Activated T-cell treated with anti-CD3 and anti-CD28 coated beads, Interleukin-2, amount 50 U/mL, for 72 hours (primary cell): ENCODE results near the gene SAFB2. TPM values are rescaled to one million over a fixed set of nuclear protein-coding genes. Genes with fewer than 3 reads are reported as not detected.
A peak's percentile ranks its signal among the peaks of the same experiment; 100 is the strongest.

ENCODE experiments used
- ATAC-seq, 2 donors: fragments of 150-1000 bp; cut with Tn5 transposase; replicated peaks in 1 of 2; 2 replicates each; pipeline ENCODE4 v1.10.0; 2021; ENCODE audit warnings: moderate library complexity in 2 of 2, mild to moderate bottlenecking in 1 of 2
- DNase-seq, 2 donors: peaks; one replicate each; pipeline ENCODE4 v3.0.0; 2021 to 2022; ENCODE audit warnings: mixed read lengths in 1 of 2
- H3K27ac Mint-ChIP-seq: one replicate; pipeline ENCODE4 v1.8.0; 2022; ENCODE audit warnings: mild to moderate bottlenecking, moderate library complexity, mixed read lengths
- H3K27me3 Mint-ChIP-seq: one replicate; pipeline ENCODE4 v1.8.0; 2022; ENCODE audit warnings: low read depth, mixed read lengths
- H3K36me3 Mint-ChIP-seq, 2 donors: one replicate each; pipeline ENCODE4 v1.8.0; 2022; ENCODE audit warnings: mixed read lengths in 2 of 2, mild to moderate bottlenecking in 1 of 2; ENCODE audit not compliant: insufficient read depth in 2 of 2
- H3K4me1 Mint-ChIP-seq: one replicate; pipeline ENCODE4 v1.8.0; 2022; ENCODE audit warnings: low read depth, mixed read lengths
- H3K4me3 Mint-ChIP-seq, 2 donors: one replicate each; pipeline ENCODE4 v1.8.0; 2022; ENCODE audit warnings: mild to moderate bottlenecking in 2 of 2, mixed read lengths in 2 of 2, moderate library complexity in 2 of 2
- H3K9me3 Mint-ChIP-seq, 2 donors: one replicate each; pipeline ENCODE4 v1.8.0; 2022; ENCODE audit warnings: mixed read lengths in 2 of 2
- total RNA-seq, 2 donors: library from RNA; stranded (reverse); gene quantifications; one replicate each; pipeline ENCODE4 v1.2.3, GENCODE V29; 2022

Gene SAFB2
- total RNA-seq, 2 donors from 2014 or later: 83.2 to 106 TPM

DNA sequence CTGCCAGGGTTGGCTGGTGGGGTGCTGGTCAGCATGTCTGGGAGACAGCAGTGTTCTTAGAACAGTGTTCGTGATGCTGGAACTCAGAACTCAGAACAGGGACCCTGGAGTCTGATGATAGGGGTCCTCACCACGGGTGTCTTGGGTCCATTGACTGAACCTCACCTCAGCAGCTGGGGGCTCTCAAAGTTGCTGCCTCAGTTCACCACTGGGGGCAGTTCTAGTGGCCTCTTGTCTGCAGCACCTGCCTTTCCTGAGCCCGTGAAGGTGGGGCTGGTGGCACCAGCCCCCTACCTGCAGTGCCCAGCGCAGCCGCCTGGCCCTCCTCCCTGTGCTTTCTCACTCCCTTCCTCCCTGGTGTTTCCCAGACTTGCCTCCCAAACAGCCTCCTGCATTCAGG is 28.8 kb upstream of the SAFB2 start:
- no peak overlapping the region for H3K4me3 Mint-ChIP-seq
- no peak for DNase-seq
- H3K36me3 Mint-ChIP-seq: peaks cover 18 to 51% of the 10 kb centered on the region in 2 donors
- no peaks in the 10 kb centered on the region for H3K4me1 Mint-ChIP-seq
- H3K27ac Mint-ChIP-seq: no peak overlapping the region
- no peak for ATAC-seq
- H3K27me3 Mint-ChIP-seq: no peaks in the 10 kb centered on the region
- H3K9me3 Mint-ChIP-seq: no peaks in the 10 kb centered on the region

DNA sequence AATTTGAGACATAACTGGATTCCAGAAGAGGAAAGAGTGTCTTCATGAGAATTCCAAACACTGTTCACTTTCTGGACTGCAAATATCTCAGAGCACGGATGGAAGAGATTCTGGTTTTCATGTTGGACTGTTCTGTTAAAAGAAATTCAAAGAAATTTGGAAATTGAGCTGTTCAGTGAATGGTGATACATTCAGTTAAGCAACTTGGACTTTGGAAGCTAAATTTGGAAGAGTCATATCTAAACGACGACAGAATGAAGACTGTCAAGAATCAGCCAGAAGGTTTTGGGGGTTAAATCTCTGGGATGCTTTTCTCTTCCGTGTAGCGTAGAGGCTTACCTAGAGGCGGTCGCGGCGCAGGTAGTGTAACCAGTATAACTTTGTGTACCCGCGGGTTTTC is 25.9 kb upstream of the SAFB2 start:
- H3K27ac Mint-ChIP-seq: peak overlapping the region; percentile 70
- no peaks in the 10 kb centered on the region for H3K4me1 Mint-ChIP-seq
- no peak overlapping the region for H3K4me3 Mint-ChIP-seq
- H3K9me3 Mint-ChIP-seq: no peaks in the 10 kb centered on the region
- peaks cover 20 to 52% of the 10 kb centered on the region in 2 donors for H3K36me3 Mint-ChIP-seq
- H3K27me3 Mint-ChIP-seq: no peaks in the 10 kb centered on the region
- ATAC-seq (no peak), DNase-seq (no peak)

DNA sequence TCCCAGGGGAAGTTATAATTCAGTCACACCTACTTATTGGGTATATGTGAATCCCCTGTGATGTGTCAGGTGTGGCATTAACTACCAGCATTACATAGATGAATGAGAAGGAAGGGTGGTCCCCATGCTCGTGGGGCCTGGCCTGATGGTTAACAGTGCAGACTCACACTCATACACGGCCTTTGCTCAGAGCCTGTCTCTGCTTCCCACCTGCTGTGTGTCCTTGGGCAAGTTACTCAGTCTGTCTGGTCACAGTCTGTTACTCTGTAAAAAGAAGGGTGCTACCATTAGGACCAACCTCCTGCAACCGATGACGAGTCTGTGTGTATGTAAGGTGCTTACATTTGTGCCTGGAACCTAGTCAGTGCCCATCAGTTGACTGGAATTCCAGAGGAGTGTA is 24.1 kb upstream of the SAFB2 start:
- peaks cover 12 to 56% of the 10 kb centered on the region in 2 donors for H3K36me3 Mint-ChIP-seq
- peaks cover under 1% of the 10 kb centered on the region for H3K4me1 Mint-ChIP-seq
- no peaks in the 10 kb centered on the region for H3K27me3 Mint-ChIP-seq
- DNase-seq: no peak
- H3K9me3 Mint-ChIP-seq: no peaks in the 10 kb centered on the region
- H3K4me3 Mint-ChIP-seq: no peak overlapping the region
- no peak for ATAC-seq
- H3K27ac Mint-ChIP-seq: peak overlapping the region; percentile 10

DNA sequence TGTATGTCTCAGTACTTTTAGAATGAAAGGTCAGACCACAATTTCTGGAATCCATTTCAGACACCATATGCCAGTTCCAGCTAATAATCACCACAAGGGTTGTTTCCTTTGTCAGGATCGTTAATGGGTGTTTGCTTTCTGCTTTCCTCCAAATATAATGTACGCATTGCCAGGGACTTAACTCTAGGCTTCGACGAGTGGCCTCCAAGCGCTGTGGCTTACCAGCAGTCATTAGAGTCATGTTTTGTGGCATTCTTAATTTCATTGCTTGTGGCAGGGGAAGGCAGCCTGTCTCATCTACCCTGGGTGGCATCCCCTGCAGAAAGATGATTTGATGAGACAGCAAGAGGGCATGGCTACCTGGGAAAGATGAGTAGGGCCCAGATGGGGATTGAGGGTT is 22.8 kb upstream of the SAFB2 start:
- H3K27me3 Mint-ChIP-seq: no peaks in the 10 kb centered on the region
- no peak overlapping the region for H3K4me3 Mint-ChIP-seq
- peaks cover 7% of the 10 kb centered on the region for H3K4me1 Mint-ChIP-seq
- peaks cover 13 to 58% of the 10 kb centered on the region in 2 donors for H3K36me3 Mint-ChIP-seq
- DNase-seq: no peak
- no peak for ATAC-seq
- H3K27ac Mint-ChIP-seq: peak overlapping the region; percentile 72
- no peaks in the 10 kb centered on the region for H3K9me3 Mint-ChIP-seq

DNA sequence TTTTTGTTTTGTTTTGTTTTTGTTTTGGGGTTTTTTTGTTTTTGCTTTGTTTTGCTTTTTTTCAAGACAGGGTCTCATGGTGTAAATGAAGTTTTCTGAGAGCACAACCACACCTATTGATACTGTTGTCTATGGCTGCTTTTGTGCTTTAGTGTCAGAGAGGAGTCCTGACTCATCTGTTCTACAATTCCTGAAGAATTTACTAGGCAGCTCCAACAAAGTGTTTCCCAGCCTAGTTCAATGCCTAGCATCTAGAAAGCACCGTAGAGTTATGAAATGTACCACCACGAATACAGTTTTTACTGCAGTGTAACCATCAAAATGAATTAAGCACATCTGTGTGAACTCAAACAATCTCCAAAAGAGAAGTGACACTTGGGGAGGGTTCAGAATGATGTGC is 21.5 kb upstream of the SAFB2 start:
- DNase-seq: no peak
- Mint-ChIP-seq H3K36me3 (peaks cover 13 to 55% of the 10 kb centered on the region in 2 donors), H3K9me3 (no peaks in the 10 kb centered on the region), H3K4me1 (peaks cover 7% of the 10 kb centered on the region), H3K27me3 (no peaks in the 10 kb centered on the region), H3K4me3 (no peak overlapping the region), H3K27ac (no peak overlapping the region)
- ATAC-seq: no peak

DNA sequence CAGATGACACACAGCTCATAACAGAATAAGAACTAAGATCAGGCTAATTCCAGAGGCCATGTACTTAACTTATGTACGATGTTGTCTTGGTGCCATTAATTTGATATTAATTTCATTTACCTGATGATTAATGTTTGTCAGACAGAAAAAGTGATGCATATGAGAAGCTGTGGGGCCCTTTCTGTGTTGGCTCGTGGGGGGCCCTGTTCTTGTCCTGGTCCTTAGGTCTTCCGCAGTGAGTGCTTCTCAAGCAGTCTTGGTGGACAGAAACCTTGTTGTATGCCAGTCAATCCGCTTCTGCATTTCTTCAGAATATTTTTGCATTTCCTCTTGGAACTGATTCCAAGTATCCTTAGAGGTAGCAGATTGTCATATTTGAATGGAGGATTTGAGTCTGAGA is 20.5 kb upstream of the SAFB2 start:
- Mint-ChIP-seq H3K9me3 (no peaks in the 10 kb centered on the region), H3K4me3 (no peak overlapping the region), H3K27me3 (no peaks in the 10 kb centered on the region), H3K27ac (no peak overlapping the region), H3K4me1 (peaks cover 7% of the 10 kb centered on the region), H3K36me3 (peaks cover 10 to 55% of the 10 kb centered on the region in 2 donors)
- DNase-seq: no peak
- no peak for ATAC-seq

DNA sequence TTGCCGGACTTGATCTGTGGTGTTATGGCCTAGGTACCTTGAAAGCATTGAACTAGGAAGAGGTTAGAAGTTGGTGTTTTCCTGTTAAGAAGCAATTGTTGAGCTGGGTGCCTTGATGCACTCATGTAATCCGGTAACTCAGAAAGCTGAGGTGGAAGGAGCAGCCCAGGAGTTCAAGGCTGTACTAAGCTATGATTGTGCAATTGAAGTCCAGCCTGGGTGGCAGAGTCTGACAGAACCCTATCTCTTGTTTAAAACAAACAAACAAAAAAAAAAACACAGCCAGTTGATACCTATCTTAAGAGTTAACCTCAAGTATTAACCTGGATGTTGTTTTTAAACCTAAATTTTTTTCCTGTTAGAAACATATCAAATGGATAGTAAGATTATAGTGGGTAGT is 19.6 kb upstream of the SAFB2 start:
- DNase-seq: no peak
- no peak for ATAC-seq
- H3K4me3 Mint-ChIP-seq: no peak overlapping the region
- no peaks in the 10 kb centered on the region for H3K9me3 Mint-ChIP-seq
- no peaks in the 10 kb centered on the region for H3K27me3 Mint-ChIP-seq
- peaks cover 8 to 53% of the 10 kb centered on the region in 2 donors for H3K36me3 Mint-ChIP-seq
- H3K4me1 Mint-ChIP-seq: peaks cover 7% of the 10 kb centered on the region
- no peak overlapping the region for H3K27ac Mint-ChIP-seq

DNA sequence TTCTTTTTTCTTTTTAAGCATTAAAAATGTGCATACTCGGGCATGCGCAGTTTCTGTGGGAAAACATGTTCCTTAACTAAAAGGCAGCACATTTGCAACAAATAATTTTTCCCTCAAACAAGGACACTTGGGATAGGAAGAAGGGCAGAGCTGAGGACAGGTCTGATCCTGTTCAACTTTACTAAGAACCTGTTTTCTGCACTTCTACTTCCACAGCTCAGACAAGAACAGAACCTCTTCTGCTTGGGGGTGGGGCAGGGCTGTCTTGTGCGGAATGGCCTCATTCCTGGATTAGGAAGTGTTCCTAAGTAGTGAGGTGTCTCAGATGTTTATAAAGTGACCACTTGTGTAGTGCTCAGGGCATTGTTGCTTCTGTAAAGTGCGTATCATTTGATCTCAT is 18.6 kb upstream of the SAFB2 start:
- DNase-seq (no peak), ATAC-seq (no peak)
- Mint-ChIP-seq H3K4me1 (peaks cover 7% of the 10 kb centered on the region), H3K9me3 (no peaks in the 10 kb centered on the region), H3K27me3 (no peaks in the 10 kb centered on the region), H3K4me3 (no peak overlapping the region), H3K36me3 (peaks cover 5 to 43% of the 10 kb centered on the region in 2 donors), H3K27ac (no peak overlapping the region)

DNA sequence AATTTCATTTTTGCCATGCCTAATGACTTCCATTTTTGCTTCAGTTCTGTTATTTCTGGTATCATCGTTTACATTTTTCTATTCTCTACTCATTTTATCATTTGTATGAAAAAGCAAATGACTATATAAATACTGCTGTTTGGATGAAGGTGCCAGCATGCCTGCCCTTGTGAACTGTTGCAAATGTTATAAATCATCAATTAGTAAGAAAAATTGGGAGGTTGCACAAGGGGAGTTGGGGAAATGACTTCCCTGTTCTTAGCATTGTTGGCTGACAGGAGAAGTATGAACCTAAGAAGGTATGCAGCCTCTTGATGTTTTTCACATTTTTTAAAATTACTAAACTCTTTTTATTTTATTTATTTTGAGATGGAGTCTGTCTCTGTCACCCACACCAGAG is 15.4 kb upstream of the SAFB2 start:
- no peak overlapping the region for H3K27ac Mint-ChIP-seq
- ATAC-seq (no peak), DNase-seq (no peak)
- no peaks in the 10 kb centered on the region for H3K9me3 Mint-ChIP-seq
- peaks cover 32% of the 10 kb centered on the region for H3K4me1 Mint-ChIP-seq
- H3K36me3 Mint-ChIP-seq: peaks cover 5 to 34% of the 10 kb centered on the region in 2 donors
- H3K27me3 Mint-ChIP-seq: no peaks in the 10 kb centered on the region
- no peak overlapping the region for H3K4me3 Mint-ChIP-seq

DNA sequence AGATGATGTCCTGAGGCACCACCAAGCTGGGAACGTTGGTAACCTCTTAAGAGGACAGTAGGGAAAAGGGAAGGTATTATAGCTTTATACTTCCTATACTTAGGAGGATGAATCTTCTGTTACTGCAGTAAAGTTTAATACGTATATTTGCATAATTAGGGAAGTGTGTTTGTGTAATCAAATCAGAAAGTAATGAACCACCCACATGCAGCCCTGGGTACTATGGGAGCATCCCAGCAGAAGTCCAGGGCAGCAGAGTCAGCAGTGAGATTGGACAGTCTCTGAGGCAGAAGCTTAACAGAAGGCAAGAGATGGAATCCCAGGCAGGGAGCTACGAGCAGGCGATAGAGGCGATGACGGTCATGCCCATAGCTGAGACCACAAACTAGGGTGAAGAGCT is 12.9 kb upstream of the SAFB2 start:
- Mint-ChIP-seq H3K27ac (peak overlapping the region; percentile 41), H3K36me3 (peaks cover 3 to 24% of the 10 kb centered on the region in 2 donors), H3K9me3 (no peaks in the 10 kb centered on the region), H3K4me1 (peaks cover 51% of the 10 kb centered on the region), H3K4me3 (no peak overlapping the region), H3K27me3 (no peaks in the 10 kb centered on the region)
- DNase-seq: no peak
- ATAC-seq: no peak

DNA sequence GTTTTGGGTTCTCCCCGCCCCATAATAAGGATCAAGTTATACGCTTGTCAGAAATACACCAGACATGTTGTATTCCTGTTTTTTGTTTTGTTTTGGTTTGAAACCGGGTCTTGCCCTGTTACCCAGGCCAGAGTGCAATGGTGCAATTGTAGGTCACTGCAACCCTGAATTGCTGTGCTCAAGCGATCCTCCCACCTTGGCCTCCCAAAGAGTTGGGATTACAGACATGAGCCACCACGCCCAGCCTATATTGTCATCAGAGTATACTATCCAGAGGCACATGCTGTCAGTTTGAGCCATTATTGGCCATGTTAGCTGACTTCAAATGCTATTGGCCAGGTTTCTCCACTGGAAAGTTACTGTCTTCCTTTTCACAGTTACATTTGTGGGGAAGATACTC is 10.1 kb upstream of the SAFB2 start:
- H3K4me1 Mint-ChIP-seq: peaks cover 79% of the 10 kb centered on the region
- H3K4me3 Mint-ChIP-seq: no peak overlapping the region
- ATAC-seq (no peak), DNase-seq (no peak)
- no peaks in the 10 kb centered on the region for H3K9me3 Mint-ChIP-seq
- H3K27me3 Mint-ChIP-seq: no peaks in the 10 kb centered on the region
- peaks cover 4 to 28% of the 10 kb centered on the region in 2 donors for H3K36me3 Mint-ChIP-seq
- H3K27ac Mint-ChIP-seq: peak overlapping the region; percentile 18

DNA sequence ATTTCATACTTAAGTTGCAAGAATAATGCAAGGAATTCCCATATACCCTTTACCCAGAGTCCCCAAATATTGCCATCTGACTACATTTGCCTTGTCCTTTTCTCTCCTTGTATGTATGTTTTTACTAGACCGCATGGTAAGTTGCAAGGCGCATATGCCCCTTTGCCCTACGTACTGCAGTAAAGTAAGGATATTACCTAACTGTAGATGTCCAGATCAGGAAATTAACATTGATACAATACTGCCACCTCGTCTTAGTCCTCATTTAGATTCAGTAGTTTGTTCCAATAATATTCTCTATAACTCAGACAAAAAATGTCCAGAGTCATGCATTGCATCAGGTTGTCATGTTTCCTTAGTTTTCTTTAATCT is 9.7 kb upstream of the SAFB2 start:
- Mint-ChIP-seq H3K27me3 (no peaks in the 10 kb centered on the region), H3K36me3 (peaks cover 8 to 32% of the 10 kb centered on the region in 2 donors), H3K4me1 (peaks cover 83% of the 10 kb centered on the region), H3K4me3 (no peak overlapping the region), H3K27ac (peak overlapping the region; percentile 18), H3K9me3 (no peaks in the 10 kb centered on the region)
- ATAC-seq: no peak
- DNase-seq: no peak

DNA sequence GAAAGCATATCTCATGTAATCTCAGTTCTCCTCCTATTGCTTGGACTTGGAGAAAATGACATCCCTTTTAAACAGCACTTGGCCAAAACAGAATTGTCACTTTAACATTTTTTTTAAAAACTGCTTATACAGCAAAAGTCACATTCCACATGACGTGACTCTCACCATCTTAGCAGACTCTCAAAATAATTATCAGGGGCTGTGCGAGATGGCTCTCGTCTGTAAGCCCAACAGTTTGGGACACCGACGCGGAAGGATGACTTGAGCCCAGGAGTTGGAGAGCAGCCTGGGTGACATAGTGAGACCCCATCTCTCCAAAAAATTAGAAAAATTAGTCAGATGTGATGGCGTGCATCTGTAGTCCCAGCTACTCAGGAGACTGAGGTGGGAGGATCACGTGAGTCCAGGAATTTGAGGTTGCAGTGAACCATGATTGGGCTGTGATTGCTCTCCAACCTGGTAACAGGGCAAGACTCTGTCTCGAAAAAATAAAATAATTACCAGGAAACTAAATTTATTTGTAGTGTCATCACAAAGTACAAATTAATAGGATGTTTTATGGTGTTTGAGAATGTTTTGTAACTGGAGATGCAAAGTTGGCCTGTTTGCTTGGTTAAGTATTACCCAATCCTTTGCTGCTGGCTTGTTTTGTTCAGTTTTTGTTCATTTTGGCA is 9.1 kb upstream of the SAFB2 start:
- H3K4me3 Mint-ChIP-seq: no peak overlapping the region
- peak overlapping the region; percentile 76 for H3K27ac Mint-ChIP-seq
- no peak for DNase-seq
- ATAC-seq: no peak
- H3K27me3 Mint-ChIP-seq: no peaks in the 10 kb centered on the region
- no peaks in the 10 kb centered on the region for H3K9me3 Mint-ChIP-seq
- H3K36me3 Mint-ChIP-seq: peaks cover 8 to 34% of the 10 kb centered on the region in 2 donors
- H3K4me1 Mint-ChIP-seq: peaks cover 86% of the 10 kb centered on the region

DNA sequence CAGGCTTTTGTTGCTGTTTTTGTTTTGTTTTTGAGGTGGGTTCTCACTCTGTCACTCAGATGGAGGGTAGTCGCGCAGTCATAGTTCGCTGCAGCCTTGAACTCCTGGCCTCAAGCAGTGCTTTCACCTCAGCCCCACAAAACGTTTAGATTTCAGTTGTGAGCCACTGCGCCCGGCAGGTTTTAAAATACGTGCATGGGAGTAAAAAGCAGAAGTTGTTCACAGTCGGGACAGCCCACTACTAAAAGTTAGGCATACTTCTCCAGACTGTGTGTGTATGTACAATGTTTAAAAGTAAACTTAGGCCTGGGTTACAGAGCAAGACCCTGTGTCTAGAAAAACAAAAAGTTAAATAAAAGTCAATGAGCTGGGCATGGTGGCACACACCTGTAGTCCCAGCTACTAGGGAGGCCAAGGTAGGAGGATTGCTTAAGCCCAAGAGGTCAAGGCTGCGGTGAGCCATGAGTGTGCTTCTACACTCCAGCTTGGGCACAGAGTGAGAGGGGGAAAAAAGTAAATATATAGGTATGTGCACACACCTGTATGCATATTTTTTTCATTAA is 6.4 kb upstream of the SAFB2 start:
- no peak for DNase-seq
- ATAC-seq: no peak
- H3K9me3 Mint-ChIP-seq: no peaks in the 10 kb centered on the region
- peaks cover 92% of the 10 kb centered on the region for H3K4me1 Mint-ChIP-seq
- H3K4me3 Mint-ChIP-seq: peak overlapping the region; percentile 54 to 56
- no peaks in the 10 kb centered on the region for H3K27me3 Mint-ChIP-seq
- peaks cover 23 to 44% of the 10 kb centered on the region in 2 donors for H3K36me3 Mint-ChIP-seq
- peak overlapping the region; percentile 79 for H3K27ac Mint-ChIP-seq
